ENCODE data around the gene FLYWCH2.
"Not testable (repeated sequence)": the region's sequence is repeated elsewhere in the genome, so short reads cannot be mapped to it uniquely, and the experiment has no call there.

Gene FLYWCH2

GRCh38 chr16:2927010-2927646 is 44.1 kb downstream of the FLYWCH2 start:
- no peak overlapping the region for H3K27ac Mint-ChIP-seq
- peaks cover 11% of the 10 kb centered on the region for H3K4me1 Mint-ChIP-seq
- DNase-seq (ENCODE audit: low spot score in 2 of 2) (peak; percentile 87 to 90), ATAC-seq (ENCODE audit: low read depth) (peak; percentile 100)
- no peaks in the 10 kb centered on the region for H3K9me3 Mint-ChIP-seq
- H3K4me3 Mint-ChIP-seq = peak overlapping the region; percentile 12
- no peaks in the 10 kb centered on the region for H3K27me3 Mint-ChIP-seq
- peaks cover 4% of the 10 kb centered on the region for H3K36me3 Mint-ChIP-seq

- H3K9me3 Mint-ChIP-seq; DNase-seq (ENCODE audit: low spot score in 2 of 2); H3K4me3 Mint-ChIP-seq; H3K36me3 Mint-ChIP-seq; H3K27ac Mint-ChIP-seq; H3K27me3 Mint-ChIP-seq; ATAC-seq (ENCODE audit: low read depth): not testable (repeated sequence)
- H3K4me1 Mint-ChIP-seq = peaks cover 11% of the 10 kb centered on the region
Observed at GRCh38 chr16:2928151-2928550, 45.1 kb downstream of the FLYWCH2 start.

- no peaks in the 10 kb centered on the region for H3K27me3 Mint-ChIP-seq
- no peak for ATAC-seq (ENCODE audit: low read depth)
- H3K9me3 Mint-ChIP-seq = no peaks in the 10 kb centered on the region
- DNase-seq (ENCODE audit: low spot score in 2 of 2) = no peak
- peaks cover 2% of the 10 kb centered on the region for H3K36me3 Mint-ChIP-seq
- peaks cover 11% of the 10 kb centered on the region for H3K4me1 Mint-ChIP-seq
- no peak overlapping the region for H3K27ac Mint-ChIP-seq
- no peak overlapping the region for H3K4me3 Mint-ChIP-seq
Observed at GRCh38 chr16:2928796-2929195, 45.8 kb downstream of the FLYWCH2 start.

- H3K36me3 Mint-ChIP-seq = peaks cover 10% of the 10 kb centered on the region
- ATAC-seq (ENCODE audit: low read depth) (no peak), DNase-seq (ENCODE audit: low spot score in 2 of 2) (no peak)
- H3K9me3 Mint-ChIP-seq = no peaks in the 10 kb centered on the region
- H3K27me3 Mint-ChIP-seq = no peaks in the 10 kb centered on the region
- no peak overlapping the region for H3K4me3 Mint-ChIP-seq
- H3K4me1 Mint-ChIP-seq = peaks cover 14% of the 10 kb centered on the region
- no peak overlapping the region for H3K27ac Mint-ChIP-seq
Observed at GRCh38 chr16:2929693-2930092, 46.7 kb downstream of the FLYWCH2 start.

GRCh38 chr16:2930236-2930635 is 47.2 kb downstream of the FLYWCH2 start:
- ATAC-seq (ENCODE audit: low read depth) (no peak), DNase-seq (ENCODE audit: low spot score in 2 of 2) (no peak)
- H3K36me3 Mint-ChIP-seq = peaks cover 12% of the 10 kb centered on the region
- peaks cover 14% of the 10 kb centered on the region for H3K4me1 Mint-ChIP-seq
- H3K4me3 Mint-ChIP-seq = no peak overlapping the region
- no peaks in the 10 kb centered on the region for H3K9me3 Mint-ChIP-seq
- H3K27ac Mint-ChIP-seq = no peak overlapping the region
- H3K27me3 Mint-ChIP-seq = no peaks in the 10 kb centered on the region

- H3K4me3 Mint-ChIP-seq; H3K9me3 Mint-ChIP-seq; ATAC-seq (ENCODE audit: low read depth); DNase-seq (ENCODE audit: low spot score in 2 of 2); H3K27ac Mint-ChIP-seq; H3K27me3 Mint-ChIP-seq: not testable (repeated sequence)
- peaks cover 14% of the 10 kb centered on the region for H3K4me1 Mint-ChIP-seq
- peaks cover 18% of the 10 kb centered on the region for H3K36me3 Mint-ChIP-seq
Observed at GRCh38 chr16:2931231-2931914, 48.4 kb downstream of the FLYWCH2 start.

- no peak overlapping the region for H3K27ac Mint-ChIP-seq
- no peak overlapping the region for H3K4me3 Mint-ChIP-seq
- ATAC-seq (ENCODE audit: low read depth) (no peak), DNase-seq (ENCODE audit: low spot score in 2 of 2) (no peak)
- no peaks in the 10 kb centered on the region for H3K27me3 Mint-ChIP-seq
- peaks cover 4% of the 10 kb centered on the region for H3K4me1 Mint-ChIP-seq
- H3K36me3 Mint-ChIP-seq = peaks cover 18% of the 10 kb centered on the region
- H3K9me3 Mint-ChIP-seq = no peaks in the 10 kb centered on the region
Observed at GRCh38 chr16:2933136-2933535, 50.1 kb downstream of the FLYWCH2 start.

- H3K4me3 Mint-ChIP-seq = no peak overlapping the region
- H3K36me3 Mint-ChIP-seq = peaks cover 19% of the 10 kb centered on the region
- no peaks in the 10 kb centered on the region for H3K27me3 Mint-ChIP-seq
- no peak for ATAC-seq (ENCODE audit: low read depth)
- peaks cover 4% of the 10 kb centered on the region for H3K4me1 Mint-ChIP-seq
- H3K9me3 Mint-ChIP-seq = no peaks in the 10 kb centered on the region
- H3K27ac Mint-ChIP-seq = no peak overlapping the region
- no peak for DNase-seq (ENCODE audit: low spot score in 2 of 2)
Observed at GRCh38 chr16:2933701-2934100, 50.7 kb downstream of the FLYWCH2 start.

GRCh38 chr16:2934450-2934849 is 51.4 kb downstream of the FLYWCH2 start:
- H3K9me3 Mint-ChIP-seq = no peaks in the 10 kb centered on the region
- no peak for DNase-seq (ENCODE audit: low spot score in 2 of 2)
- no peaks in the 10 kb centered on the region for H3K27me3 Mint-ChIP-seq
- H3K4me3 Mint-ChIP-seq = no peak overlapping the region
- peaks cover 21% of the 10 kb centered on the region for H3K36me3 Mint-ChIP-seq
- ATAC-seq (ENCODE audit: low read depth) = no peak
- H3K4me1 Mint-ChIP-seq = peaks cover 4% of the 10 kb centered on the region
- H3K27ac Mint-ChIP-seq = no peak overlapping the region

GRCh38 chr16:2936436-2937011 is 53.5 kb downstream of the FLYWCH2 start:
- Mint-ChIP-seq H3K36me3 (peaks cover 23% of the 10 kb centered on the region), H3K27ac (no peak overlapping the region), H3K4me3 (no peak overlapping the region), H3K4me1 (peaks cover 4% of the 10 kb centered on the region), H3K27me3 (no peaks in the 10 kb centered on the region), H3K9me3 (no peaks in the 10 kb centered on the region)
- DNase-seq (ENCODE audit: low spot score in 2 of 2) (no peak), ATAC-seq (ENCODE audit: low read depth) (no peak)

GRCh38 chr16:2937170-2937569 is 54.2 kb downstream of the FLYWCH2 start:
- H3K27ac Mint-ChIP-seq = no peak overlapping the region
- H3K27me3 Mint-ChIP-seq = no peaks in the 10 kb centered on the region
- no peaks in the 10 kb centered on the region for H3K9me3 Mint-ChIP-seq
- no peak overlapping the region for H3K4me3 Mint-ChIP-seq
- peaks cover 4% of the 10 kb centered on the region for H3K4me1 Mint-ChIP-seq
- no peak for DNase-seq (ENCODE audit: low spot score in 2 of 2)
- peaks cover 24% of the 10 kb centered on the region for H3K36me3 Mint-ChIP-seq
- no peak for ATAC-seq (ENCODE audit: low read depth)

- Mint-ChIP-seq H3K4me1 (peaks cover 4% of the 10 kb centered on the region), H3K27me3 (no peaks in the 10 kb centered on the region), H3K27ac (no peak overlapping the region), H3K4me3 (no peak overlapping the region), H3K36me3 (peaks cover 27% of the 10 kb centered on the region), H3K9me3 (no peaks in the 10 kb centered on the region)
- ATAC-seq (ENCODE audit: low read depth) (no peak), DNase-seq (ENCODE audit: low spot score in 2 of 2) (no peak)
Observed at GRCh38 chr16:2938206-2938605, 55.2 kb downstream of the FLYWCH2 start.

- DNase-seq (ENCODE audit: low spot score in 2 of 2) = no peak
- ATAC-seq (ENCODE audit: low read depth) = no peak
- Mint-ChIP-seq H3K36me3 (peaks cover 22% of the 10 kb centered on the region), H3K9me3 (no peaks in the 10 kb centered on the region), H3K27me3 (no peaks in the 10 kb centered on the region), H3K4me3 (no peak overlapping the region), H3K27ac (no peak overlapping the region), H3K4me1 (peaks cover 2% of the 10 kb centered on the region)
Observed at GRCh38 chr16:2939968-2940367, 57.0 kb downstream of the FLYWCH2 start.

- H3K36me3 Mint-ChIP-seq = peaks cover 18% of the 10 kb centered on the region
- no peaks in the 10 kb centered on the region for H3K9me3 Mint-ChIP-seq
- DNase-seq (ENCODE audit: low spot score in 2 of 2) (no peak), ATAC-seq (ENCODE audit: low read depth) (no peak)
- H3K27ac Mint-ChIP-seq = no peak overlapping the region
- no peak overlapping the region for H3K4me3 Mint-ChIP-seq
- no peaks in the 10 kb centered on the region for H3K4me1 Mint-ChIP-seq
- no peaks in the 10 kb centered on the region for H3K27me3 Mint-ChIP-seq
Observed at GRCh38 chr16:2942045-2942444, 59.0 kb downstream of the FLYWCH2 start.
